ENCODE data around the gene HOXA3.
A peak's percentile ranks its signal among the peaks of the same experiment; 100 is the strongest.

Gene HOXA3

GRCh38 chr7:27182285-27182841 lies 30.0 kb upstream of the HOXA3 start:
- intact Hi-C loops (cut with DNase I), result no loop called here
- peak in 6 of 42 donors; percentile 1 to 11 (median 6) for DNase-seq

- intact Hi-C loops (cut with DNase I), result no loop called here
- DNase-seq, result peak in 2 of 42 donors; percentile 2 to 6
Measured at GRCh38 chr7:27181795-27182275, 29.5 kb upstream of the HOXA3 start.

GRCh38 chr7:27180431-27181420 lies 28.3 kb upstream of the HOXA3 start:
- DNase-seq, result peak in 3 of 42 donors; percentile 3 to 17 (median 13)
- intact Hi-C loops (cut with DNase I), result no loop called here

GRCh38 chr7:27179503-27180430 lies 27.4 kb upstream of the HOXA3 start:
- intact Hi-C loops (cut with DNase I), result no loop called here
- DNase-seq, result peak in 21 of 42 donors; percentile 3 to 68 (median 38)

- peak in 1 of 42 donors; percentile 2 for DNase-seq
- intact Hi-C loops (cut with DNase I), result no loop called here
Measured at GRCh38 chr7:27179030-27179429, 26.6 kb upstream of the HOXA3 start.

- DNase-seq, result peak in 1 of 42 donors; percentile 6
- intact Hi-C loops (cut with DNase I), result no loop called here
Measured at GRCh38 chr7:27178366-27178765, 26.0 kb upstream of the HOXA3 start.

GRCh38 chr7:27177795-27178320 lies 25.5 kb upstream of the HOXA3 start:
- intact Hi-C loops (cut with DNase I), result no loop called here

GRCh38 chr7:27176962-27177794 lies 24.8 kb upstream of the HOXA3 start:
- peak in 3 of 42 donors; percentile 2 to 12 (median 9) for DNase-seq
- intact Hi-C loops (cut with DNase I), result no loop called here

More at GRCh38 chr7:27177795-27178320, 25.5 kb upstream of the HOXA3 start:
- no peak for DNase-seq

GRCh38 chr7:27176524-27176845 lies 24.1 kb upstream of the HOXA3 start:
- DNase-seq, result peak in 3 of 42 donors; percentile 3 to 9 (median 8)
- intact Hi-C loops (cut with DNase I), result no loop called here

- DNase-seq, result peak in 6 of 42 donors; percentile 2 to 18 (median 10)
- intact Hi-C loops (cut with DNase I), result no loop called here
Measured at GRCh38 chr7:27175626-27176523, 23.5 kb upstream of the HOXA3 start.

GRCh38 chr7:27174874-27175625 lies 22.7 kb upstream of the HOXA3 start:
- intact Hi-C loops (cut with DNase I), result no loop called here

GRCh38 chr7:27173956-27174873 lies 21.8 kb upstream of the HOXA3 start, which contains the start of gene HOXA10:
Gene HOXA10, minus strand, starts transcription at chr7:27174320. Its CDS starts 14 bp downstream, at chr7:27174306.
- intact Hi-C loops (cut with DNase I), result no loop called here

More at GRCh38 chr7:27174874-27175625, 22.7 kb upstream of the HOXA3 start:
- peak in 4 of 42 donors; percentile 4 to 20 (median 6) for DNase-seq

GRCh38 chr7:27173511-27173955 lies 21.1 kb upstream of the HOXA3 start:
- intact Hi-C loops (cut with DNase I), result no loop called here
- peak in 7 of 42 donors; percentile 4 to 28 (median 14) for DNase-seq

More at GRCh38 chr7:27173956-27174873, 21.8 kb upstream of the HOXA3 start, which contains the start of gene HOXA10:
- DNase-seq, result peak in 7 of 42 donors; percentile 3 to 15 (median 8)

- intact Hi-C loops (cut with DNase I), result no loop called here
- peak in 7 of 42 donors; percentile 5 to 29 (median 12) for DNase-seq
Measured at GRCh38 chr7:27172823-27173510, 20.6 kb upstream of the HOXA3 start.

Data from head of caudate nucleus (tissue), 42 donors.